OCI-LY3 (cell line): Measurements from ENCODE around the gene CEP41.
"Not testable (repeated sequence)": the region's sequence is repeated elsewhere in the genome, so short reads cannot be mapped to it uniquely, and the experiment has no call there.

Experiments used
- H2AFZ ChIP-seq: fragments of 200-600, 300-600 bp; shearing (Covaris generic); 2 replicates; pipeline ENCODE4 v1.6.0; 2014; ENCODE audit warnings: antibody characterized with exemption, low read depth, low read length
- H3K27ac ChIP-seq: fragments of 200-600, 300-600 bp; sonication (generic); 2 replicates; pipeline ENCODE4 v1.5.1; 2014; ENCODE audit warnings: mild to moderate bottlenecking, low read length, moderate library complexity, mixed read lengths
- H3K27me3 ChIP-seq: fragments of 200-600, 300-600 bp; sonication (generic); 2 replicates; pipeline ENCODE4 v1.6.1; 2014; ENCODE audit warnings: low read depth, low read length, mixed read lengths
- H3K36me3 ChIP-seq: fragments of 200-600, 300-600 bp; sonication (generic); replicated peaks from 2 replicates; pipeline ENCODE3; 2014; ENCODE audit warnings: low read depth, low read length, mixed read lengths
- H3K4me1 ChIP-seq: fragments of 300-600, 200-600 bp; sonication (generic); 2 replicates; pipeline ENCODE4 v1.6.1; 2014; ENCODE audit warnings: low read length, mixed read lengths
- H3K4me2 ChIP-seq: fragments of 200-600, 300-600 bp; sonication (generic); 2 replicates; pipeline ENCODE4 v1.6.1; 2014; ENCODE audit warnings: low read length, mixed read lengths
- H3K4me3 ChIP-seq: fragments of 300-600, 200-600 bp; sonication (generic); 2 replicates; pipeline ENCODE4 v1.5.1; 2014; ENCODE audit warnings: antibody characterized with exemption, mild to moderate bottlenecking, low read length, moderate library complexity
- H3K79me2 ChIP-seq: fragments of 300-600, 200-600 bp; shearing (Covaris generic); 2 replicates; pipeline ENCODE4 v1.6.1; 2014; ENCODE audit warnings: mild to moderate bottlenecking, low read length, mixed read lengths
- H3K9ac ChIP-seq: fragments of 300-600, 200-600 bp; shearing (Covaris generic); 2 replicates; pipeline ENCODE4 v1.6.0; 2014; ENCODE audit warnings: mild to moderate bottlenecking, low read length, moderate library complexity
- H3K9me3 ChIP-seq: fragments of 200-600, 300-600 bp; shearing (Covaris generic); 2 replicates; pipeline ENCODE4 v1.6.1; 2014; ENCODE audit warnings: low read length, mixed read lengths; ENCODE audit not compliant: insufficient read depth
- H4K20me1 ChIP-seq: fragments of 200-600, 300-600 bp; sonication (generic); 2 replicates; pipeline ENCODE4 v1.6.1; 2016; ENCODE audit warnings: low read length, mixed read lengths; ENCODE audit not compliant: insufficient read depth
- CTCF ChIP-seq: fragments of 200-600, 300-600 bp; sonication (generic); IDR thresholded peaks from 2 replicates; pipeline ENCODE4 v1.5.1; 2014; ENCODE audit warnings: antibody characterized with exemption, low read length, low read depth
- EZH2phosphoT487 ChIP-seq: fragments of 200-600 bp; shearing (Covaris generic); IDR thresholded peaks from 2 replicates; pipeline ENCODE4 v1.6.1; 2018; ENCODE audit warnings: antibody characterized with exemption, mixed run types, low read depth

Gene CEP41

GRCh38 chr7:130458257-130458656 is 17.4 kb upstream of the CEP41 start:
- no peak overlapping the region for H3K27ac ChIP-seq
- no peaks in the 10 kb centered on the region for H3K79me2 ChIP-seq
- no peak for TF ChIP-seq EZH2phosphoT487
- TF ChIP-seq CTCF = no peak
- H3K4me2 ChIP-seq = peak overlapping the region; percentile 62
- H2AFZ ChIP-seq = no peak overlapping the region
- no peaks in the 10 kb centered on the region for H3K27me3 ChIP-seq
- H3K36me3 ChIP-seq = no peaks in the 10 kb centered on the region
- no peaks in the 10 kb centered on the region for H4K20me1 ChIP-seq
- peak overlapping the region; percentile 20; the same call in 1 of the 2 replicates for H3K9ac ChIP-seq
- peaks cover 11% of the 10 kb centered on the region for H3K4me1 ChIP-seq
- no peaks in the 10 kb centered on the region for H3K9me3 ChIP-seq
- peak overlapping the region; percentile 29 for H3K4me3 ChIP-seq

- no peaks in the 10 kb centered on the region for H3K36me3 ChIP-seq
- H3K27ac ChIP-seq = no peak overlapping the region
- no peaks in the 10 kb centered on the region for H3K79me2 ChIP-seq
- no peak overlapping the region; the same call in 1 of the 2 replicates for H2AFZ ChIP-seq
- H4K20me1 ChIP-seq = no peaks in the 10 kb centered on the region
- no peak overlapping the region for H3K9ac ChIP-seq
- no peak overlapping the region for H3K4me2 ChIP-seq
- H3K9me3 ChIP-seq = no peaks in the 10 kb centered on the region
- H3K4me1 ChIP-seq = peaks cover 11% of the 10 kb centered on the region
- no peaks in the 10 kb centered on the region for H3K27me3 ChIP-seq
- no peak overlapping the region for H3K4me3 ChIP-seq
- no peak for TF ChIP-seq CTCF
- no peak for TF ChIP-seq EZH2phosphoT487
Observed at GRCh38 chr7:130454959-130455358, 14.1 kb upstream of the CEP41 start.

GRCh38 chr7:130452951-130453350 is 12.1 kb upstream of the CEP41 start:
- Histone ChIP-seq H3K27me3 (no peaks in the 10 kb centered on the region), H2AFZ (no peak overlapping the region), H3K4me3 (no peak overlapping the region), H3K9ac (no peak overlapping the region), H3K79me2 (no peaks in the 10 kb centered on the region), H4K20me1 (no peaks in the 10 kb centered on the region), H3K4me2 (no peak overlapping the region), H3K9me3 (0 out of 2 replicates have a peak, but pooled peaks cover 3% of the 10 kb centered on the region), H3K4me1 (peaks cover 1% of the 10 kb centered on the region), H3K27ac (no peak overlapping the region), H3K36me3 (no peaks in the 10 kb centered on the region)
- TF ChIP-seq CTCF (no peak), EZH2phosphoT487 (no peak)

GRCh38 chr7:130451344-130451743 is 10.5 kb upstream of the CEP41 start:
- H3K27me3 ChIP-seq, H3K9me3 ChIP-seq, H3K79me2 ChIP-seq, H3K4me2 ChIP-seq, H4K20me1 ChIP-seq, H3K4me3 ChIP-seq, H3K36me3 ChIP-seq, H3K27ac ChIP-seq, H3K9ac ChIP-seq, H2AFZ ChIP-seq, H3K4me1 ChIP-seq: not testable (repeated sequence)

- Histone ChIP-seq H3K9me3 (0 out of 2 replicates have a peak, but pooled peaks cover 3% of the 10 kb centered on the region), H3K79me2 (no peaks in the 10 kb centered on the region), H3K4me3 (no peak overlapping the region)
Observed at GRCh38 chr7:130446259-130446658, 5.4 kb upstream of the CEP41 start.

More at GRCh38 chr7:130446259-130446658, 5.4 kb upstream of the CEP41 start:
- H4K20me1 ChIP-seq = no peaks in the 10 kb centered on the region
- H3K36me3 ChIP-seq = no peaks in the 10 kb centered on the region
- no peak overlapping the region for H3K27ac ChIP-seq
- peaks cover 8% of the 10 kb centered on the region for H3K4me1 ChIP-seq
- H3K27me3 ChIP-seq = no peaks in the 10 kb centered on the region
- H3K9ac ChIP-seq = no peak overlapping the region
- TF ChIP-seq EZH2phosphoT487 (no peak), CTCF (no peak)
- no peak overlapping the region for H2AFZ ChIP-seq
- H3K4me2 ChIP-seq = no peak overlapping the region
